ENCODE measurements around the gene TMEM138.
"Not testable (repeated sequence)": the region's sequence is repeated elsewhere in the genome, so short reads cannot be mapped to it uniquely, and the experiment has no call there.

The TMEM138 gene

GRCh38 chr11:61364012-61364675 lies 2.0 kb downstream of the TMEM138 start:
- no peak for DNase-seq (ENCODE audit: low read depth in 3 of 3)

GRCh38 chr11:61367406-61367805 lies 5.2 kb downstream of the TMEM138 start:
- no peak for DNase-seq (ENCODE audit: low read depth in 3 of 3)

- DNase-seq (ENCODE audit: low read depth in 3 of 3) = no peak
Measured at GRCh38 chr11:61368646-61369045, 6.5 kb downstream of the TMEM138 start.

GRCh38 chr11:61369372-61370348 lies 7.5 kb downstream of the TMEM138 start:
- DNase-seq (ENCODE audit: low read depth in 3 of 3) = no peak

GRCh38 chr11:61370349-61371005 lies 8.3 kb downstream of the TMEM138 start:
- no peak for DNase-seq (ENCODE audit: low read depth in 3 of 3)

GRCh38 chr11:61372659-61373420 lies 10.7 kb downstream of the TMEM138 start:
- DNase-seq (ENCODE audit: low read depth in 3 of 3) = no peak

GRCh38 chr11:61375761-61376108 lies 13.6 kb downstream of the TMEM138 start:
- DNase-seq (ENCODE audit: low read depth in 3 of 3) = no peak

GRCh38 chr11:61377461-61378160 lies 15.4 kb downstream of the TMEM138 start:
- DNase-seq (ENCODE audit: low read depth in 3 of 3) = no peak

GRCh38 chr11:61378713-61379313 lies 16.6 kb downstream of the TMEM138 start:
- no peak for DNase-seq (ENCODE audit: low read depth in 3 of 3)

GRCh38 chr11:61380884-61381283 lies 18.7 kb downstream of the TMEM138 start:
- DNase-seq (ENCODE audit: low read depth in 3 of 3) = no peak

- not testable (repeated sequence) for DNase-seq (ENCODE audit: low read depth in 3 of 3)
Measured at GRCh38 chr11:61383859-61384258, 21.7 kb downstream of the TMEM138 start.

- DNase-seq (ENCODE audit: low read depth in 3 of 3) = no peak
Measured at GRCh38 chr11:61384271-61385242, 22.4 kb downstream of the TMEM138 start.

- DNase-seq (ENCODE audit: low read depth in 3 of 3) = no peak
Measured at GRCh38 chr11:61390161-61390560, 28.0 kb downstream of the TMEM138 start.

GRCh38 chr11:61392981-61393595 lies 30.9 kb downstream of the TMEM138 start:
- DNase-seq (ENCODE audit: low read depth in 3 of 3) = no peak

- DNase-seq (ENCODE audit: low read depth in 3 of 3) = no peak
Measured at GRCh38 chr11:61401173-61401572, 39.0 kb downstream of the TMEM138 start.

- no peak for DNase-seq (ENCODE audit: low read depth in 3 of 3)
Measured at GRCh38 chr11:61401573-61401972, 39.4 kb downstream of the TMEM138 start.

- DNase-seq (ENCODE audit: low read depth in 3 of 3) = no peak
Measured at GRCh38 chr11:61403658-61404057, 41.5 kb downstream of the TMEM138 start.

- DNase-seq (ENCODE audit: low read depth in 3 of 3) = no peak
Measured at GRCh38 chr11:61404103-61404502, 41.9 kb downstream of the TMEM138 start.

- DNase-seq (ENCODE audit: low read depth in 3 of 3) = no peak
Measured at GRCh38 chr11:61404641-61405040, 42.5 kb downstream of the TMEM138 start.
